Epithelial cell of proximal tubule (primary cell): Measurements from ENCODE around the gene MAPRE3. TPM values are rescaled to one million over a fixed set of nuclear protein-coding genes. Genes with fewer than 3 reads are reported as not detected.

ENCODE experiments used
- DNase-seq: peaks from one replicate; pipeline ENCODE4 v3.0.0-alpha.2; 2011; ENCODE audit warnings: low read depth
- H3K4me3 ChIP-seq: 2 replicates; pipeline ENCODE4 v1.5.1; 2011; ENCODE audit warnings: low read depth, mild to moderate bottlenecking, low read length
- total RNA-seq: library from RNA; depleted of rRNA; stranded (reverse); fragments of >200 nt; gene quantifications from 2 replicates; pipeline ENCODE4 v1.2.3, GENCODE V29; 2015
- TF ChIP-seq, protein P1 (sequence below): conservative IDR thresholded peaks from 2 replicates; pipeline ENCODE4 v1.5.1; 2012; ENCODE audit warnings: low read depth, mild to moderate bottlenecking, low read length

MAPRE3 gene
- total RNA-seq, 1 donor from 2014 or later: 1.6 TPM

DNA sequence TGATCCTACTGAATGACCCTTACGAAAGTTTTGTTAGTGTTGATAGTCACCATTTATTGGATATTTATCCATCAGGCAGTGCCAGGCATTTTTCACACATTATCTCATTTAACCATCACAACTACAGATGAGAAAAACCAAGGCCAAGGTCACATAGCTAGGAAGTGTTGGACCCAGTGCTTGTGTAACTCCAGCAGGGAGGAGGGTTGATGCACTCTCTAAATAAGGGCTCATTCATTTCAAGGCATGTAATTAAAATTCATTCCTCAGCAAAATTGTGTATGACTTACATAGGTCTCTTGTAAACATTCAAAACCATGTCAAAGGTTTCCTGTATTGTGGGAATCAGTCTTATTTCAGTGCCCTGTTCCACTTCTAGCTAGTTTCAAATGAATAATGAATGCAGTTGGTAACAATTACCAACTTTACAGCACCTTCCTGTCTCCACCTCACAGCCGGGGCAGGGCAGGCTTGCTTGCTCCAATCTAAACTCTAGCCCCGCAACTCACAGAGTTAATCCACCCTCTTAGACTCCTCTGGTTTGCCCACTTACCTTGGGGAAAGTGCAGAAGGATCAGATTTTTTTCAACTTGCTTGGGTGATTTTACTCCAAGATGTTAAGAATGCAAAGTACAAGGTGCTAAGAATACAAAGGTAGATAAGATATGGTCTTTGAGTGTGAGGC, 5.8 kb upstream of the MAPRE3 start:
- TF ChIP-seq, protein P1, sequence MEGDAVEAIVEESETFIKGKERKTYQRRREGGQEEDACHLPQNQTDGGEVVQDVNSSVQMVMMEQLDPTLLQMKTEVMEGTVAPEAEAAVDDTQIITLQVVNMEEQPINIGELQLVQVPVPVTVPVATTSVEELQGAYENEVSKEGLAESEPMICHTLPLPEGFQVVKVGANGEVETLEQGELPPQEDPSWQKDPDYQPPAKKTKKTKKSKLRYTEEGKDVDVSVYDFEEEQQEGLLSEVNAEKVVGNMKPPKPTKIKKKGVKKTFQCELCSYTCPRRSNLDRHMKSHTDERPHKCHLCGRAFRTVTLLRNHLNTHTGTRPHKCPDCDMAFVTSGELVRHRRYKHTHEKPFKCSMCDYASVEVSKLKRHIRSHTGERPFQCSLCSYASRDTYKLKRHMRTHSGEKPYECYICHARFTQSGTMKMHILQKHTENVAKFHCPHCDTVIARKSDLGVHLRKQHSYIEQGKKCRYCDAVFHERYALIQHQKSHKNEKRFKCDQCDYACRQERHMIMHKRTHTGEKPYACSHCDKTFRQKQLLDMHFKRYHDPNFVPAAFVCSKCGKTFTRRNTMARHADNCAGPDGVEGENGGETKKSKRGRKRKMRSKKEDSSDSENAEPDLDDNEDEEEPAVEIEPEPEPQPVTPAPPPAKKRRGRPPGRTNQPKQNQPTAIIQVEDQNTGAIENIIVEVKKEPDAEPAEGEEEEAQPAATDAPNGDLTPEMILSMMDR: no peak
- H3K4me3 ChIP-seq: no peak overlapping the region
- DNase-seq: no peak

DNA sequence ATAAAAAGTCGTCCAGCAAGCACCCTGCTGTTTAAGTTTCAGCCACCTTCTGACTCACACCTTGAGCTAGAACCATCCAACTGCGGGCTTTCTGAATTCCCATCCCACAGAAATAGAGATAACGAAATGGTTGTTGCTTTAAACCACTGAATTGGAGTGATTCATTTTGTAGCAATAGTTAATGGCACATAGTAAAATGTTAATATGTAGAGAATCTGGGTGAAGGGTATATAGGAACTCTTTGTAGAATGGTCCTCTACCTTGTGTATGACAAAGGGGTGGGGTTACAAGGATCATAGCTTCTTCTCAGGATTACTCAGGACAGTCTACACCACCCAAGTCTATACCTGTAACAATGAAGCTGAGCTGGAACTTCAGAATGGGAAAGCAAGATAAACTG, 2.4 kb upstream of the MAPRE3 start:
- no peak overlapping the region for H3K4me3 ChIP-seq
- TF ChIP-seq, protein P1: no peak
- no peak for DNase-seq

DNA sequence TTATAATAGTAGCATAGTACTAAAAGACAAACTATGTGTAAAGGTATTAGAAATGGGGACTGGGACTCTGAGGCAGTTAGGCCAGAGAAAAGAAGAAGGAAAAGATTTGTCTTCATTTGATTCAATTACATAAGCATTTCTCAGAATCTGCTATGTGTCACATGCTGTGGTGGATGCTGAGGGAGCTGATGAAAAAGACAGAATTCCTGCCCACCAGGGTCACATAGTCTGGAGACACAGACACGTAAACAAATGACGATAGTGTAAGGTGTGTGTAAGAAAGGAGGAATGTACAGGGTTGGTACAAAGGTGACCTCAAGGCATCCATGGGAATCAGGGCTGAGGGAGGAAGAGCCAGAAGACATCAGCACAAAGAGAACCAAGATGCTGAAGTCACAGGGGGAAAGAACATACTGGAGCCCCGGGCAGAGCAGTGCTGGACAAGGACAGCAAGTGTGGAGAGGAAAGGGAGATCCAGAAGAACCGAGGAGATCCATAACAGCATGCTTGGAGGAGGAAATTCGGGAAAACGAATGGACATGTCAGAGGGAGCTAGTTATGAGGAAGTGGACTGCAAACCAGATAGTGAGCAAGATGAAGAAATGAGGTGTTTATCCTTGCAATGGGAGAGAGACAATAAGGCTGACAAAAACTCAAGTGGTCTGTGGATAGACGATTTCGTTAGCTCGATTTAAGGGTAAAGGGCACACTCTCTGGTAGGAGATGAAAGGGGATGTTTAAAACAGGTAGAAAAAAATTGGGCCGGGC, 1.2 kb upstream of the MAPRE3 start:
- TF ChIP-seq, protein P1: no peak
- DNase-seq: no peak
- no peak overlapping the region for H3K4me3 ChIP-seq

DNA sequence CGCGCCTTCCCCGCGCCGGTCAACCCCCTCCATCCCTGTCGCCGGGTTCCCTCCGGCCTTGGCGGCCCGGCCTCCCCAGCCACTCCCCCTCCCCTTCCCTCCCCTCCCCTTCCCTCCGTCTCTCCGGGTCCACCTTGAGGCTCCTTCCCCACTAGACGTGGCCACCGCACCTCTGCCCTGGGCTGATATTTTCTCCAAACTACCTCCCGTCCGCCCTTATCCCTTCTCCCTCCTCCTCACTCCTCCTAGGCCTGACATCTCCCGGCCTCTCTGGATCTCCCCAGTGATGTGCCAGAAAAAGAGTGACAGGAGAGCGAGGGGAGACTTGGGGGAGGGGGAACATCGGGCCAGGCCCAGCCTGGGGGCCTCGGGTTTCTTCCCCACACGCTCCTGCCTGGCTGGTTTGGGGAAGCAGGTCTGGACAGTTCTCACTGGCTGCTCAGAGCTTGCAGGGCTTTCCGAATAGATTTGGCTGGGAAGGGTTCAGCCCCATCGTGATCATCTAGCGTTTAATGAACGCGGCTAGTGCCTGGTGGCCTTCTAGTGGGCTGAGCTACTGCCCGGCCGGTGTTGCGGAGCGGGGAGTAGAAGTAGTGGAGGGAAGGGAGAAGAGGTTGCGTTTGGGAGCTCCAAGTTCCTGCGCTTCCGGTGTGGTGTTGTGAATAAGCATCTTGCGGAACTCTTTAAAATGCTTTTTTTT, 641 bp downstream of the MAPRE3 start:
- H3K4me3 ChIP-seq: peak overlapping the region; percentile 61
- DNase-seq: no peak
- TF ChIP-seq, protein P1: no peak

DNA sequence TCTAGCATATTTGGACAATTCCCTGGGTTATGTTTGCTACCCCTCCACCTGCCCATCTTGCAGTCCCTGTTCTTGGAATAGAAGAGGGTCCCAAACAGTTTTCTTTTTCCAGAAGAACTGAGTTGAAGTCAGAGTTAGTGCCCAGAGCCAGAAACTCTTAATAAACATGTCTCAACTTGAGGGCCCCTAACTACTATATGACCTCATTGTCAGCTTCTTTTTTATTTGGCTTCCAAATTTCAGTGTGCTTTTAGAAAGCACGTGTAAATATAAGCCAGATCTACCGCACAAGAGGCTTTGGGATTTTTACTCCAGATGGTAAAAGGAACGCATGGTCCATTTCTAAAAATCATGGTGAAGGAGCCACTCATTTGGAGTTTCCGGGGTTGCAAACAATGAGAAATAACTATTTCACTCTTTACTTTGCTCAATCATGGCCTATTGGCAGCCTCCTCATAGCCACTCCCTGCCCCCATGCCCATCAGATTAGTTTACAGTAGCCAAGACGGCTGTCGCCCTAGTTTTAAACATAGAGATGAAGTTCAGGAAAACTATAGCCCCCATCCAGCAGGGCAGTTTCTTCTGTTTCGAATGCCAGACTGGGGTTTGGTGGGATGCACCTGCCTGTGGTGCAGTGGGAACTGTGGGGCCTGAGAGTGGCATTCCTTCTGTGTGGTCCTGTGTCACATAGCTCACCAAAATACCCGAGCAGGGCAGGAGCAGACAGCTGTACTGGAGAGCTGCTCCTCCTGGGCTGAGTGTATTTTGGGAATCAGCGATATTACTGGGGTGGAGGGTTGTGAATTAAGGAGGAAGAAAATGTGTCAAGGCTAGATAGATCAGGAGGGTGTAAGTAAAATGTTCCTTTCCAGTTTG, 1.7 kb downstream of the MAPRE3 start:
- TF ChIP-seq, protein P1: no peak
- H3K4me3 ChIP-seq: no peak overlapping the region
- no peak for DNase-seq

DNA sequence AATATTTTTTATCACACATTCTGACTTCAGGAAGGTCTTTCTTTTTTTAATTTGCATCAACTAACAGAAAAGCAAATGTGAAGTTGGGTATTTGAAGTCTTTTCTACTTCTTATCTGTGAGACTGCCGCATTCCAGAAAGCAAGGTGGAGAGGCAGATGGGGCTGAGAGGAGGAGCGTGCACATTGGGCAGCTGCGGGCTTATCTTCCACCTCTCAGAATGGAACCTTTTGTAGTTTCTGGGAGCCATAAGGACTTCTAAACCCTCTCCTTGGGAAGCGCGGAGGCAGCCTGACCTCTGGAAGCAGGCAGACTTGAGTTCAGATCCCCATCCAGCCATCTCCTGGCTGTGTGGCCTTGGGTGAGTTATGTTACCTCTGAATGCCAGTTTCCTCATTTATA, 3.9 kb downstream of the MAPRE3 start:
- DNase-seq: no peak
- TF ChIP-seq, protein P1: no peak
- H3K4me3 ChIP-seq: no peak overlapping the region
